NCI-H1694 treated with DMSO at 0.1 percent for 48 hours (cell line): ENCODE measurements around the gene TNFRSF25.
"Not testable (repeated sequence)": the region's sequence is repeated elsewhere in the genome, so short reads cannot be mapped to it uniquely, and the experiment has no call there.

ENCODE experiments used
- DNase-seq: peaks from one replicate; lab custom pipeline; 2025; lab: John Stamatoyannopoulos, UW

Gene TNFRSF25

GRCh38 chr1:6453895-6454855 lies 11.8 kb downstream of the TNFRSF25 start:
- DNase-seq: not testable (repeated sequence)

GRCh38 chr1:6450943-6451373 lies 15.0 kb downstream of the TNFRSF25 start:
- no peak for DNase-seq

- DNase-seq: not testable (repeated sequence)
Measured at GRCh38 chr1:6450486-6450885, 15.5 kb downstream of the TNFRSF25 start.

- no peak for DNase-seq
Measured at GRCh38 chr1:6450005-6450450, 15.9 kb downstream of the TNFRSF25 start.

- no peak for DNase-seq
Measured at GRCh38 chr1:6448749-6449631, 17.0 kb downstream of the TNFRSF25 start.

GRCh38 chr1:6447818-6448748 lies 17.9 kb downstream of the TNFRSF25 start:
- DNase-seq: no peak

GRCh38 chr1:6447016-6447817 lies 18.8 kb downstream of the TNFRSF25 start:
- no peak for DNase-seq

GRCh38 chr1:6446665-6447015 lies 19.3 kb downstream of the TNFRSF25 start:
- no peak for DNase-seq

GRCh38 chr1:6445929-6446328 lies 20.0 kb downstream of the TNFRSF25 start:
- DNase-seq: not testable (repeated sequence)

- DNase-seq: no peak
Measured at GRCh38 chr1:6445062-6445763, 20.8 kb downstream of the TNFRSF25 start.

GRCh38 chr1:6444377-6444776 lies 21.6 kb downstream of the TNFRSF25 start:
- no peak for DNase-seq

GRCh38 chr1:6443339-6444115 lies 22.4 kb downstream of the TNFRSF25 start:
- no peak for DNase-seq

- no peak for DNase-seq
Measured at GRCh38 chr1:6441586-6441985, 24.4 kb downstream of the TNFRSF25 start.

- no peak for DNase-seq
Measured at GRCh38 chr1:6440198-6441126, 25.5 kb downstream of the TNFRSF25 start.

- DNase-seq: peak; percentile 63
Measured at GRCh38 chr1:6438047-6438525, 27.9 kb downstream of the TNFRSF25 start.

- peak; percentile 75 for DNase-seq
Measured at GRCh38 chr1:6437012-6437700, 28.8 kb downstream of the TNFRSF25 start.

- not testable (repeated sequence) for DNase-seq
Measured at GRCh38 chr1:6436277-6436676, 29.7 kb downstream of the TNFRSF25 start.
